Keratinocyte (primary cell): ENCODE measurements around the gene SOX5. TPM values are rescaled to one million over a fixed set of nuclear protein-coding genes. Genes with fewer than 3 reads are reported as not detected.

Source experiments
- DNase-seq: peaks from one replicate; pipeline ENCODE4 v3.0.0-alpha.2; 2011; ENCODE audit warnings: low read depth, missing footprints, low spot score
- FAIRE-seq: peaks from 2 replicates; lab custom pipeline; 2011; peaks lifted over from hg19 to GRCh38; lab: Jason Lieb, UNC
- H2AFZ ChIP-seq: 2 replicates; pipeline ENCODE4 v1.6.0; 2012; ENCODE audit warnings: low read length, control low read depth, inconsistent platforms; ENCODE audit not compliant: control insufficient read depth
- H3K27ac ChIP-seq: 2 replicates; pipeline ENCODE4 v1.5.1; 2011; ENCODE audit warnings: low read length; ENCODE audit not compliant: control insufficient read depth, insufficient read depth
- H3K27me3 ChIP-seq: 3 replicates; pipeline ENCODE4 v1.6.0; 2011; ENCODE audit warnings: low read length; ENCODE audit not compliant: control insufficient read depth, insufficient read depth; ENCODE audit errors: extremely low read depth
- H3K36me3 ChIP-seq, 2 experiments: 2 replicates in 1 of 2; 3 replicates in 1 of 2; pipeline ENCODE4 v1.5.1; 2011; ENCODE audit warnings: low read length in 2 of 2, mild to moderate bottlenecking in 1 of 2; ENCODE audit not compliant: control insufficient read depth in 2 of 2, insufficient read depth in 2 of 2; ENCODE audit errors: extremely low read depth in 1 of 2
- H3K4me1 ChIP-seq: 3 replicates; pipeline ENCODE4 v1.5.1; 2011; ENCODE audit warnings: low read length; ENCODE audit not compliant: control insufficient read depth, insufficient read depth; ENCODE audit errors: extremely low read depth
- H3K4me2 ChIP-seq: 3 replicates; pipeline ENCODE4 v1.6.0; 2011; ENCODE audit warnings: low read depth, low read length; ENCODE audit not compliant: control insufficient read depth, insufficient read depth; ENCODE audit errors: extremely low read depth
- H3K4me3 ChIP-seq, 3 experiments: fragments of 200-600 bp in 1 of 3; sonication (generic) in 1 of 3; 2 replicates in 2 of 3; 3 replicates in 1 of 3; pipeline ENCODE4 v1.5.1; 2011 to 2016; ENCODE audit warnings: low read length in 3 of 3, mild to moderate bottlenecking in 3 of 3, control low read depth in 2 of 3, inconsistent platforms in 1 of 3, low read depth in 1 of 3, mixed read lengths in 1 of 3, mixed run types in 1 of 3, moderate library complexity in 1 of 3; ENCODE audit not compliant: control insufficient read depth in 2 of 3, insufficient read depth in 2 of 3; ENCODE audit errors: extremely low read depth in 1 of 3
- H3K79me2 ChIP-seq: 2 replicates; pipeline ENCODE4 v1.6.0; 2012; ENCODE audit warnings: low read length; ENCODE audit not compliant: control insufficient read depth, insufficient read depth
- H3K9ac ChIP-seq: 3 replicates; pipeline ENCODE4 v1.6.0; 2011; ENCODE audit warnings: low read length; ENCODE audit not compliant: control insufficient read depth, insufficient read depth; ENCODE audit errors: extremely low read depth
- H3K9me1 ChIP-seq: 3 replicates; pipeline ENCODE4 v1.6.0; 2011; ENCODE audit warnings: low read length; ENCODE audit not compliant: control insufficient read depth, insufficient read depth; ENCODE audit errors: extremely low read depth
- H3K9me3 ChIP-seq: 2 replicates; pipeline ENCODE4 v1.5.1; 2012; ENCODE audit warnings: low read depth, low read length; ENCODE audit not compliant: control insufficient read depth
- H4K20me1 ChIP-seq: 3 replicates; pipeline ENCODE4 v1.6.0; 2011; ENCODE audit warnings: low read length; ENCODE audit not compliant: control insufficient read depth, insufficient read depth; ENCODE audit errors: extremely low read depth
- CTCF ChIP-seq, 3 experiments: IDR thresholded peaks in 1 of 3; conservative IDR thresholded peaks in 1 of 3; optimal IDR thresholded peaks in 1 of 3; 2 replicates in 2 of 3; 3 replicates in 1 of 3; pipeline versions ENCODE3 to v1.5.1; 2011; ENCODE audit warnings: low read length in 3 of 3, mild to moderate bottlenecking in 3 of 3, moderate library complexity in 2 of 3, control low read depth in 1 of 3, inconsistent platforms in 1 of 3; ENCODE audit not compliant: insufficient read depth in 2 of 3; ENCODE audit errors: extremely low read depth in 1 of 3
- EZH2 ChIP-seq: IDR thresholded peaks from one replicate; pipeline ENCODE4 v1.6.1; 2012; ENCODE audit warnings: inconsistent platforms, mild to moderate bottlenecking, low read length, moderate library complexity
- dilution Hi-C: fragments of 300-500 bp; cut with MboI; formaldehyde crosslinking; loops from one replicate; pipeline ENCODE4 v1.7.0; 2020; ENCODE audit warnings: low sequenced_read_pairs; ENCODE audit not compliant: extremely low pct_ligation_motif_present
- polyA plus RNA-seq, 5 experiments: library from polyadenylated mRNA; depleted of rRNA in 3 of 5; stranded (reverse) in 3 of 5; stranded (forward) in 1 of 5; unstranded in 1 of 5; fragments of >200 nt; gene quantifications; 1 replicate in 1 of 5; 2 replicates in 3 of 5; 3 replicates in 1 of 5; pipeline versions ENCODE4 v1.2.1 to v1.2.3, GENCODE V29; 2011 to 2012; ENCODE audit warnings: missing spikeins in 2 of 5, low read depth in 1 of 5, low replicate concordance in 1 of 5

The SOX5 gene
- polyA plus RNA-seq, 1 donor (not counting 4 experiments of a cell fraction or from before 2014, with no cell fraction given), result not detected

GRCh38 chr12:23950210-23950774 is 822 bp upstream of the SOX5 start:
- no peak for DNase-seq
- no peaks in the 10 kb centered on the region for H3K9me1 ChIP-seq
- H2AFZ ChIP-seq, result no peak overlapping the region
- no peak overlapping the region for H3K9ac ChIP-seq
- H3K4me1 ChIP-seq, result no peaks in the 10 kb centered on the region
- H3K4me2 ChIP-seq, result peak overlapping the region; percentile 57
- dilution Hi-C loops, result no loop called here
- H3K9me3 ChIP-seq, result no peaks in the 10 kb centered on the region
- no peaks in the 10 kb centered on the region for H4K20me1 ChIP-seq
- H3K27me3 ChIP-seq, result no peaks in the 10 kb centered on the region
- no peaks in the 10 kb centered on the region for H3K36me3 ChIP-seq
- H3K27ac ChIP-seq, result no peak overlapping the region
- no peaks in the 10 kb centered on the region for H3K79me2 ChIP-seq
- TF ChIP-seq CTCF (optimal IDR thresholded peaks at IDR 0.05 in 1 of 3, IDR thresholded peaks at IDR 0.05 in 1 of 3, conservative IDR thresholded peaks at IDR 0.05 in 1 of 3; ENCODE audit: extremely low read depth in 1 of 3, insufficient read depth in 2 of 3, low read length in 3 of 3) (no peak), EZH2 (no peak)
- no peak for FAIRE-seq
- peak overlapping the region in 2 of 3 experiments; percentile 2 to 10 for H3K4me3 ChIP-seq

GRCh38 chr12:23948291-23948690 is 1.2 kb downstream of the SOX5 start:
- H3K9ac ChIP-seq, result no peak overlapping the region
- no peak overlapping the region for H3K4me3 ChIP-seq
- H2AFZ ChIP-seq, result no peak overlapping the region
- no peak for TF ChIP-seq EZH2
- no peak for TF ChIP-seq CTCF (optimal IDR thresholded peaks at IDR 0.05 in 1 of 3, IDR thresholded peaks at IDR 0.05 in 1 of 3, conservative IDR thresholded peaks at IDR 0.05 in 1 of 3; ENCODE audit: extremely low read depth in 1 of 3, insufficient read depth in 2 of 3, low read length in 3 of 3)
- H4K20me1 ChIP-seq, result no peaks in the 10 kb centered on the region
- H3K4me1 ChIP-seq, result no peaks in the 10 kb centered on the region
- DNase-seq (no peak), FAIRE-seq (no peak)
- H3K79me2 ChIP-seq, result no peaks in the 10 kb centered on the region
- no peaks in the 10 kb centered on the region for H3K27me3 ChIP-seq
- dilution Hi-C loops, result no loop called here
- H3K36me3 ChIP-seq, result no peaks in the 10 kb centered on the region
- H3K27ac ChIP-seq, result no peak overlapping the region
- no peak overlapping the region for H3K4me2 ChIP-seq
- H3K9me3 ChIP-seq, result no peaks in the 10 kb centered on the region
- no peaks in the 10 kb centered on the region for H3K9me1 ChIP-seq
